Ovary (tissue), 9 donors: ENCODE measurements around the gene EXOC6B. TPM values are rescaled to one million over a fixed set of nuclear protein-coding genes. Genes with fewer than 3 reads are reported as not detected.

Source experiments
- DNase-seq, 5 donors: peaks; one replicate each; pipeline ENCODE4 v3.0.0-alpha.2; 2019 to 2020
- H3K27ac ChIP-seq, 2 donors: fragments of 200-600 bp; one replicate each; pipeline versions ENCODE4 v1.5.1 to v1.8.0; 2019 to 2022
- H3K27me3 ChIP-seq: fragments of 200-600 bp; one replicate; pipeline ENCODE4 v1.8.0; 2022
- H3K36me3 ChIP-seq: fragments of 200-600 bp; sonication (generic); one replicate; pipeline ENCODE4 v1.5.1; 2019
- H3K4me1 ChIP-seq: one replicate; pipeline ENCODE4 v1.8.1; 2013; ENCODE audit warnings: mild to moderate bottlenecking, moderate library complexity; ENCODE audit not compliant: insufficient read depth
- H3K4me3 ChIP-seq: fragments of 200-600 bp; sonication (generic); one replicate; pipeline ENCODE4 v1.5.1; 2017
- H3K9me3 ChIP-seq, 2 donors: fragments of 200-600 bp in 1 of 2; sonication (generic) in 1 of 2; one replicate each; pipeline versions ENCODE4 v1.5.1 to v1.8.1; 2013 to 2019; ENCODE audit warnings: mild to moderate bottlenecking in 1 of 2, moderate library complexity in 1 of 2
- CTCF ChIP-seq, 3 donors: fragments of 450-650 bp in 2 of 3; fragments of 200-600 bp in 1 of 3; IDR thresholded peaks; one replicate each; pipeline versions ENCODE4 v1.5.1 to v1.8.0; 2016 to 2022; ENCODE audit warnings: antibody characterized with exemption in 3 of 3, mild to moderate bottlenecking in 1 of 3
- EP300 ChIP-seq: sonication (generic); formaldehyde crosslinking; IDR thresholded peaks from one replicate; pipeline ENCODE4 v1.6.1; 2017; ENCODE audit warnings: antibody characterized with exemption
- POLR2A ChIP-seq: fragments of 450-650 bp; IDR thresholded peaks from one replicate; pipeline ENCODE4 v1.6.1; 2017; ENCODE audit warnings: antibody characterized with exemption, mild to moderate bottlenecking, moderate library complexity
- WGBS, 3 donors: extraction: QIAGEN DNeasy Blood & Tissue Kit in 1 of 3; methylation state at CpG; one replicate each; pipeline versions ENCODE4 v1.1.5 to v1.1.7; 2013 to 2017; 5-methylcytosine and 5-hydroxymethylcytosine counted together
- intact Hi-C, 4 donors: fragments of 100-400 bp; cut with DNase I; formaldehyde crosslinking; loops; one replicate each; pipeline versions ENCODE4 v1.11.0 to v1.15.1; 2022 to 2023
- polyA plus RNA-seq, 2 donors: library from polyadenylated mRNA; stranded (reverse); fragments of 200-250 nt in 1 of 2; fragments of 350-450 nt in 1 of 2; fragmentation: Illumina TruSeq in 1 of 2; extraction: RNeasy Lipid Tissue Mini Kit (QIAGEN cat#74804) in 1 of 2; gene quantifications; one replicate each; pipeline ENCODE4 v1.2.3, GENCODE V29; 2013 to 2014
- total RNA-seq, 7 donors: library from RNA; depleted of rRNA in 2 of 7; stranded (reverse); fragments of >200 nt in 2 of 7; fragmentation: NEBNext Ultra II Directional in 3 of 7; extraction: Animal tissue kit (Norgen Biotek cat#: 25700) in 3 of 7; gene quantifications; one replicate each; pipeline versions ENCODE4 v1.1.0 to v1.2.4, GENCODE V29; 2016 to 2023
- donor health status: DM: no; HTN: no; CAD: no; lungs with moderate emphysema.
- donor health status: DM: no; HTN: no; CAD: no.
- donor health status: Bipolar disorder and iron deficiency.
- donor health status: DM: yes; HTN: yes; CAD: no.
- donor health status: DM: no; HTN: no; CAD: no.
- donor health status: DM: yes; HTN: yes; CAD: no.

EXOC6B gene
- total and polyA plus RNA-seq, 9 donors = 11.9 to 84.9 (median 57.8) TPM

- peak in 2 of 5 donors; percentile 7 to 11 for DNase-seq
- no peaks in the 10 kb centered on the region for H3K9me3 ChIP-seq
- no peak overlapping the region for H3K27ac ChIP-seq
- WGBS, 3 donors = 82 to 86% (median 83%) methylated on average over 8 of the region's 8 CpGs
- no peak overlapping the region for H3K4me3 ChIP-seq
- intact Hi-C loops = no loop called here
- H3K4me1 ChIP-seq = no peaks in the 10 kb centered on the region
- no peaks in the 10 kb centered on the region for H3K27me3 ChIP-seq
- no peaks in the 10 kb centered on the region for H3K36me3 ChIP-seq
- TF ChIP-seq EP300 (no peak), POLR2A (no peak), CTCF (IDR thresholded peaks at IDR 0.05) (no peak)
Observed at GRCh38 chr2:72325592-72326422, 500.0 kb downstream of the EXOC6B start.

- Histone ChIP-seq H3K27me3 (no peaks in the 10 kb centered on the region), H3K9me3 (no peaks in the 10 kb centered on the region), H3K36me3 (no peaks in the 10 kb centered on the region), H3K4me3 (no peak overlapping the region), H3K27ac (no peak overlapping the region), H3K4me1 (no peaks in the 10 kb centered on the region)
- TF ChIP-seq EP300 (no peak), CTCF (IDR thresholded peaks at IDR 0.05) (no peak), POLR2A (no peak)
- DNase-seq = no peak
- intact Hi-C loops = no loop called here
Observed at GRCh38 chr2:72316774-72317173, 509.1 kb downstream of the EXOC6B start.

- Histone ChIP-seq H3K4me3 (no peak overlapping the region), H3K27me3 (no peaks in the 10 kb centered on the region), H3K9me3 (no peaks in the 10 kb centered on the region), H3K27ac (no peak overlapping the region), H3K4me1 (no peaks in the 10 kb centered on the region), H3K36me3 (no peaks in the 10 kb centered on the region)
- TF ChIP-seq CTCF (IDR thresholded peaks at IDR 0.05) (no peak), POLR2A (no peak)
- DNase-seq = no peak
- WGBS, 3 donors = 93 to 94% (median 94%) methylated on average over 9 of the region's 9 CpGs
- intact Hi-C loops = no loop called here
Observed at GRCh38 chr2:72300147-72300684, 525.6 kb downstream of the EXOC6B start.

GRCh38 chr2:72293620-72294019 is 532.2 kb downstream of the EXOC6B start:
- TF ChIP-seq POLR2A (no peak), EP300 (no peak), CTCF (IDR thresholded peaks at IDR 0.05) (no peak)
- intact Hi-C loops = no loop called here
- DNase-seq = no peak
- H3K27ac ChIP-seq = no peak overlapping the region
- no peaks in the 10 kb centered on the region for H3K36me3 ChIP-seq
- no peaks in the 10 kb centered on the region for H3K9me3 ChIP-seq
- 69 to 71% (median 70%) methylated on average over 1 of the region's 1 CpG for WGBS, 3 donors
- H3K4me1 ChIP-seq = no peaks in the 10 kb centered on the region
- no peaks in the 10 kb centered on the region for H3K27me3 ChIP-seq
- H3K4me3 ChIP-seq = no peak overlapping the region
